ENCODE measurements around the gene IBA57.

IBA57 gene

DNA sequence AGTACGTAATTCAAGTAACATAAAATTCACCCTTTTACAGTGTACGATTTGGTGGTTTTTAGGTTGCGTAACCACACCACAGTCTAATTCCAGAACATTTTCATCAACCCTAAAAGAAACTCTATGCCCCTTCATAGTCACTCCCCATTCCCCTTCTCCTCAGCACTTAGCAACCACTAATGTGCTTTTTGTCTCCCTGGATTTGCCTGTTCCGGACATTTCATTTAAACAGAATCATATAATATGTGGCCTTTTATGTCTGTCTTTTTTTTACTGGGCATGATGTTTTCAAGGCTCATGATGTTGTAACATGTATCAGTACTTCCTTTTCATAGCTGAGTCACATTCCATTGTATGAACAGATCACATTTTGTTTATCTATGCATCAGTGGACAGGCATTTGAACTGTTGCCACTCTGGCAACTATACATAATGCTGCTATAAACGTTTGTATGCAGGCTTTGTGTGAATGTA is 63.0 kb downstream of the IBA57 start:
- no peak for DNase-seq

DNA sequence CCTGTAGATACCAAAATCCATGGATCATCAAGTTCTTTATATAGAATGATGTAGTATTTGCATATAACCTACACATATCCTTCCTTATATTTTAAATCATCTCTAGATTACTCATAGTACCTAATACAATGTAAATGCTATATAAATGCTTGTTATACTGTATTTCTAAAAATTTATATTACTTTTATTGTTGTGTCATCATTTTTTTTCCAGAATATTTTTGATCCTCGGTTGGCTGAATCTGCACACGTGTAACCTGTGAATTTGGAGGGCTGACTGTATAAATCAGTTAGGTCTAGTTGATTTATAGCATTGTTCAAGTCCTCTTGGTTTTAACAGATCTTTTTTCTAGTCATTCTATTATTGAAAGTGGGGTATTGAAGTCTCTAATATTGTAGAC is 65.6 kb downstream of the IBA57 start:
- no peak for DNase-seq

Measured in KG1 (cell line).